Hematopoietic multipotent progenitor cell treated with erythropoietin and hydrocortisone succinate and interleukin-3 and kit ligand, for 17 days (in vitro differentiated cells): ENCODE results near the gene ACOX1.

ENCODE experiments used
- DNase-seq: peaks from one replicate; pipeline ENCODE4 v3.0.0-alpha.2; 2015; ENCODE audit warnings: low spot score

ACOX1 gene

GRCh38 chr17:75892556-75893224 lies 86.3 kb downstream of the ACOX1 start:
- no peak for DNase-seq

GRCh38 chr17:75891605-75892555 lies 87.1 kb downstream of the ACOX1 start:
- DNase-seq = no peak
